Tibial nerve (tissue), 4 donors: ENCODE results near the gene TFDP2.

ENCODE experiments used
- EP300 ChIP-seq, 2 donors: sonication (generic); formaldehyde crosslinking; IDR thresholded peaks; one replicate each; pipeline ENCODE4 v1.6.1; 2017; ENCODE audit warnings: antibody characterized with exemption in 2 of 2, mild to moderate bottlenecking in 1 of 2
- POLR2A ChIP-seq, 2 donors: fragments of 450-650 bp; IDR thresholded peaks; one replicate each; pipeline ENCODE4 v1.6.1; 2017; ENCODE audit warnings: antibody characterized with exemption in 2 of 2, mild to moderate bottlenecking in 2 of 2, moderate library complexity in 2 of 2
- TF ChIP-seq, protein P1 (sequence below), 5 experiments: fragments of 200-600 bp in 3 of 5; fragments of 450-650 bp in 2 of 5; sonication (generic) in 3 of 5; IDR thresholded peaks; one replicate each; pipeline ENCODE4 v1.5.1; 2016 to 2019; ENCODE audit warnings: antibody characterized with exemption in 5 of 5, mild to moderate bottlenecking in 3 of 5, moderate library complexity in 2 of 5

DNA sequence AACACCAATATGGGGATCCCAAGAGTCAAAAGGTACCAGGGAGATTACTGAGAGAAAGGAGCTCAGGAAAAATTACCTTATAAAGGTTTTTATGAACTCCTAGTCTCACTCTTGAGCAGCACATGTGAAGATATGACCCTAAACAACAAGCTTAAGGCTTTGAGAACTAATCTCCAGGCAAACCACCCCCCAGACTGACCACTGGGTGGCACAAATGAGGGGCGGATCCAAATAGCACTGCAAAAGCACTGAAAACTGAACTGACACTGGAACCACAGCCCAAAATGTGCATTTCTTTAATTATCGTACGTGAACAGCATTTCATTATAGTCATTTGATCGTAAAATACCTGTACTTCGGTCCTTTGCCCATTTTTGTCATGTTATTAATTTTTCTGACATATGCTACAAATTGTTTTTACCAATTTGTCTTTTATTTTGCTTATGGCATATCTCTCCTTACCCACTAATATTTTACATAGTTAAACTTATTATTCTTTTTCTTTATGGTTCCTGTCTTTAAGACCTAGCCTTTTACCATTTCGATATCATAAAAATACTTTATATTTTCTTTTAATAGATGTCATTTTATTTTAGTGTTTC is 31.5 kb upstream of the TFDP2 start:
- TF ChIP-seq, protein P1, sequence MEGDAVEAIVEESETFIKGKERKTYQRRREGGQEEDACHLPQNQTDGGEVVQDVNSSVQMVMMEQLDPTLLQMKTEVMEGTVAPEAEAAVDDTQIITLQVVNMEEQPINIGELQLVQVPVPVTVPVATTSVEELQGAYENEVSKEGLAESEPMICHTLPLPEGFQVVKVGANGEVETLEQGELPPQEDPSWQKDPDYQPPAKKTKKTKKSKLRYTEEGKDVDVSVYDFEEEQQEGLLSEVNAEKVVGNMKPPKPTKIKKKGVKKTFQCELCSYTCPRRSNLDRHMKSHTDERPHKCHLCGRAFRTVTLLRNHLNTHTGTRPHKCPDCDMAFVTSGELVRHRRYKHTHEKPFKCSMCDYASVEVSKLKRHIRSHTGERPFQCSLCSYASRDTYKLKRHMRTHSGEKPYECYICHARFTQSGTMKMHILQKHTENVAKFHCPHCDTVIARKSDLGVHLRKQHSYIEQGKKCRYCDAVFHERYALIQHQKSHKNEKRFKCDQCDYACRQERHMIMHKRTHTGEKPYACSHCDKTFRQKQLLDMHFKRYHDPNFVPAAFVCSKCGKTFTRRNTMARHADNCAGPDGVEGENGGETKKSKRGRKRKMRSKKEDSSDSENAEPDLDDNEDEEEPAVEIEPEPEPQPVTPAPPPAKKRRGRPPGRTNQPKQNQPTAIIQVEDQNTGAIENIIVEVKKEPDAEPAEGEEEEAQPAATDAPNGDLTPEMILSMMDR (IDR thresholded peaks at IDR 0.05), result peak; percentile 23 to 47 (median 44)
- no peak for TF ChIP-seq POLR2A (IDR thresholded peaks at IDR 0.05)
- no peak for TF ChIP-seq EP300 (IDR thresholded peaks at IDR 0.05)
